RCC 7860 (cell line): Measurements from ENCODE around the gene P2RX1.
A peak's percentile ranks its signal among the peaks of the same experiment; 100 is the strongest.

Experiments
- DNase-seq: peaks from one replicate; pipeline ENCODE4 v3.0.0-alpha.2; 2015; ENCODE audit warnings: low spot score
- FAIRE-seq: peaks from 2 replicates; lab custom pipeline; 2012; peaks lifted over from hg19 to GRCh38; lab: Jason Lieb, UNC

Gene P2RX1

GRCh38 chr17:3907483-3908216 is 8.6 kb downstream of the P2RX1 start:
- FAIRE-seq (no peak), DNase-seq (no peak)

DNA sequence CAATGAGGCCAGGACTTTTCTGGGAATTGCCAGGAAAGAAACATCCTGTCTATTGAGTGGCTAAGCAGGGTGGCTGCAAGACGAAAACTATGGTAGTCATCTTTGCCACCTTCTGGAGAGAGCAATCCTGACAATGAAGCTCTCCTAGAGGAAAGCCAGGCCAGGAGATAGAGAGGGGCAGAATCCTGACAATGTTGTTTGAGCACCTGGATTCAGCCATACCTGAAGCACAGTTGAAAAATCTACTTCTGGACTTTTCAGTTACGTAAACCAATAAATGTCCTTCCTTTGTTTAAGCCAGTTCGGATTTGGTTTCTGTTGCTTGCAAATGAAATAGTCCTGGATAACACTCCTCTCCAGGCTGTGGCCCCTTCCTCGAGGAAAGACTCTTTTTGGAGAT is 9.4 kb downstream of the P2RX1 start:
- no peak for FAIRE-seq
- DNase-seq: no peak

DNA sequence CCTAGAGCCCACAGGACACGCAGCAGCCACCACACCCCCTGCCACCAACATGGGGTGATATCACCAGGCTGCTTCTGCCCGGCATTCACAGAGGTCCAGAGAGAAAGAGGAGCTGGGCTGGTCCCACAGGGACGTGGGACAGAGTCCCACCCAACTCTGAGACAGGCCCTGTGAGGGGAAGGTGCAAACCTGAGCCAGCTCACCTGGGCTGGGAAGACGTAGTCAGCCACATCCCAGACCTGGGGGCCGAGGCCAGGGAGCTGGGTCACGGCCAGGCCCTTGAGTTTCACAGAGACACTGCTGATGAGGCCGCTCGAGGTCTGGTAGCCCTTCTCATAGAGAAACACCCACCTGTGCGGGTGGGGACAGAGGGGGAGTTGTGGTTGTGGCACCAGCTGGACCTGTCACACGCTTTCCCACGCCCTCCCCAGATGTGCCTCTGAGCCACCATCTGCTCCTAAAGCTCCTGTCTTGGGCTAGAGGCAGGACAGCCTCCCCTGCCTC is 11.2 kb downstream of the P2RX1 start:
- DNase-seq: no peak
- FAIRE-seq: no peak

GRCh38 chr17:3904501-3904900 is 11.8 kb downstream of the P2RX1 start:
- FAIRE-seq (no peak), DNase-seq (no peak)

GRCh38 chr17:3903881-3904290 is 12.4 kb downstream of the P2RX1 start:
- no peak for FAIRE-seq
- DNase-seq: no peak

DNA sequence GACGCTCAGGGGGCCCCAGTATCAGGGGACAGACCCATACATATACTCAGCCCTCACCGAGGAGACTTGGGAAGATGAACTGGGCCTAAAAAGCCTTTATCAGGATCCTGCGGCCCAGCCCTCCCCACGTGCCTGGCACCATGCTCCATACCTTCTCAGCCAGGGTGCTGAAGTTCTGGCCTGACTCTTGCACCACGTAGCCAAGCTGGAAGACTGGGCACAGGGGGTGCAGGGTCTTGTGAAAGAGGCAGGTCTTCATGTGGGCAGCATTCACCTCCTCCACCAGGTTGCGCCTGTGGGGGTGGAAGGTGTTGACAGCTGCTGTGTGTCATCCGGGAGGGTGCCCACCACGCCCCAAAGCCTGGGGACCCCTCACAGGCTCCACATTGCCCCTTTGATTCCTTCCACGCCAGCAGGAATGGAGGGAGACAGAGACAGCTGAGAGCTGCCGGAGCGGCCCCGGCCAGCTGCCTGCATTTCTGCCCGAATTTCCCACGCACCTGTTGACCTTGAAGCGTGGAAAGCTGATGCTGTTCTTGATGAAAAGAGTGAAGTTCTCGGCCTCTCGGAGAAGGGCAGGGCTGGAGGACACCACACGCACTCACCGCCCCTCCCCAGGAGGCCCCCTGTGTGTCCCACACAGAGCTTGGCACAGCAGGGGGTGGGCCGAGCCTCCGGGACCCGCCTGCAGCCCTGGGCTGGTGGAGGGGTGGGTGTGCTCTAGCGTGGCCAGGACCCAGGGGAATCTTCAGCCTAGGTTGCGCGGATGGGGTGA is 13.0 kb downstream of the P2RX1 start:
- FAIRE-seq (no peak), DNase-seq (no peak)

DNA sequence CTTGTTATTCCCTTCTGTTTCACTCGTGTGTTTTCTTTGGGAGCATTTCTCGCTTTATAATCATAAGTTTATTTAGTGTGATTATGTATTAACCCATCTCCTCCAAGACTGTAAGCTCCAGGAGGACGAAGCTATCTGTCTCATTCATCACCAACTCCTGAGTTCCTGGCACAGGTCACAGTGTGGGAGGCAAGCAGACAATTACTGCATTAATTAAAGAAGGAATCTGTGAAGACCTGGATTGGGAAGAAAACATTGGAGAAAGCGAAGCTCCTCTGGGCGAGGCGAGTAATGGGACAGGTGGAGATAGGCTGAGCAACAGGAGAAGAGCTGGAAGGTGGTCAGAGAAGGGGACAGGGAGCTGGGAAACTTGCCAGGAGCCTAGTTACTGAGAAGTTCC is 15.6 kb downstream of the P2RX1 start:
- DNase-seq (no peak), FAIRE-seq (no peak)

DNA sequence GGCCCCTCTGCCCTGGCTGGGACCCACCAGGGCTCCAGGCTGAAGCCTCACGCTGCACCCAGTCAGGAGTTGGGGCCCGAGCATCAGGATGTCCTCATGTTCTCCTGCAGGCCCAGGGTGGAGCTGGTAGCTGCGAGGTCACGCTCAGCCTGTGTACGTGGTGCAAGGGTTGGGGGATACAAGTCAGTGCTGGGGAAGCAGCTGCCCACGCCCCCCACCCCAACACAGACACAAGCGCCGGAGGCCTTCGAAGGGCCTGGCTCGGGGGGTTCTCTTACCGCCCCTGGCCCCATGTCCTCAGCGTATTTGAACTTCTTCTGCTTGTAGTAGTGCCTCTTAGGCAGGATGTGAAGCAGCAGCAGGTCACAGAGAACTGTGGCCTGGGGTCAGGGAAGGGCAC is 18.5 kb downstream of the P2RX1 start:
- no peak for DNase-seq
- no peak for FAIRE-seq

- FAIRE-seq: no peak
Measured at GRCh38 chr17:3896968-3897235, 19.4 kb downstream of the P2RX1 start.

DNA sequence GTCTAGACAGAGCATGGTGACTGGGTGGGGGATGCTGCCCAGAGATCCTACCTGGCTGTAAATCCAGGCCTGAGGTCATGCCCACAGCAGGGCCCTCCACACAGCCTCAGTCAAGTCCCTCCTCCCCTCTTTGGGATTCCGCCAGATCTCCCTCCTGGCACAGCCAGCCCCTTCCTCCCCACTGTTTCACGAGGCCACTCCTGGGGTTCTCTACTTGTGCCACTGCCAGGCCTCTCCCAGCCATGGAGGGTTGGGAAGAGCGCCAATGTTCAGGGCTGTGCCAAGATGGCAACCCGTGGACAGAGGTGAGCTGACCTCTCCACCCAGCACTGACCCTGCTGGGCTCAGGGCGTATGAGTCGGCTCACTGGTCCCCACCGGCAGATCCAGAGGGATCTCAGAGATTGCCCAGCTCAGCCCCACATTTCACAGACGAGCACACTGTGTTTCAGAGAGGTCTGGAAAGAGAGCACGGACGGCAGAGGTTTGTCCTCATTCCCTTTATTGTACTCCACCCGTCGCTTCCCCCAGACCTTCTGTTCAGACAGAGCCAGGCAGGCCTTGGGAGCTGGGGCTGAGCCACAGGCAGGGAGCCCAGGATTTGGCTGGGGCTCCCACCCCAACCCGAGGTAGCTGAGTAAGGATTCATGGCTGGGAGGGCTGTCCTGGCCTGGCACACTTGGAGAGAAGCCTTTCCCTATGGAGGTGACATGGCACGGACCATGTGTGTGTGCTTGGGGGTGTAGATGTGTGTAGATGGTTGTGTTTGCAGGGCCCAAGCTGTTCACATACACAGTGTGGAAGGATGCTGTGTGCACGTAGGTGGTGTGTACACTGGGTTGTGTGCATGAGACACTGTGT is 19.9 kb downstream of the P2RX1 start:
- FAIRE-seq: no peak
- DNase-seq: no peak

More at GRCh38 chr17:3896968-3897235, 19.4 kb downstream of the P2RX1 start:
- DNase-seq: no peak

DNA sequence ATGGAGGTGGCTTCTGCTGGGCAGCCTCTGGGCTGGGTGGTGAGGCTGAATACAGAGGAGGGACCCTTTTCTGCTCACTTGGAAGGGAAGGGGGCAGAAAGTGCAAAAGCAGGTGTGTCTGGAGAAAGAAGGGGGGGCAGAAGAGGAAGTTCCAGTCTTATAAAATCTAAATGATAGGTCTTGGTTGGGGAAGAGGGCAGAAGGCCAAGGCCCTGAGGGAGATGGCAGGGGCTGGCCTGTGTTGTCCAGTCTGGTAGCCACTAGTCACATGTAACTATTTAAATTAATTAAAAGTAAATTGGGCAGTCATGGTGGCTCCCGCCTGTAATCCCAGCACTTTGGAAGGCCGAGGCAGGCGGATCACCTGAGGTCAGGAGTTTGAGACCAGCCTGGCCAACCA is 20.9 kb downstream of the P2RX1 start:
- FAIRE-seq (no peak), DNase-seq (no peak)

GRCh38 chr17:3894911-3895343 is 21.3 kb downstream of the P2RX1 start:
- DNase-seq (no peak), FAIRE-seq (no peak)

DNA sequence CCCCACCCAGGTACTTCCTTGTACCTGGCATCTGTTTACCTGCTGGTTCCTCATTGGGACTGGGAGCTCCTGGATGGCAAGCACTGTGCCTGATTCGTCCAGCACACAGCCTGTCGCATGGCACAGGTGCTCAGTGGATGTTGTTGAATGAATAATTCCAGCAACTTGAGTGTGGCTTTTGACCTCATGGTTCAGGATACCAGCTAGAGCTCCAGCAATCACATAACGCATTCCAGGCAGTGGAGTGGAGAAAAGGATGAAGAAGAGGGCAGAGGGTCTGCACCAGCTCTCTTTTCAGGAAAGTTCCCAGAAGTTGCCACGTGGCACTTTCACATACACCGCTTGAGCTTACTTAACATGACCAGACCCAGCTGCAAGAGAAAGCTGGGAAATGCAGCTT is 22.1 kb downstream of the P2RX1 start:
- FAIRE-seq (no peak), DNase-seq (no peak)

GRCh38 chr17:3893720-3894116 is 22.5 kb downstream of the P2RX1 start:
- FAIRE-seq (no peak), DNase-seq (no peak)

- FAIRE-seq: no peak
Measured at GRCh38 chr17:3893003-3893719, 23.1 kb downstream of the P2RX1 start, which contains the start of gene CAMKK1. CAMKK1 (minus strand) TSS chr17:3893053; CDS start chr17:3885687, 7,366 bp downstream.

DNA sequence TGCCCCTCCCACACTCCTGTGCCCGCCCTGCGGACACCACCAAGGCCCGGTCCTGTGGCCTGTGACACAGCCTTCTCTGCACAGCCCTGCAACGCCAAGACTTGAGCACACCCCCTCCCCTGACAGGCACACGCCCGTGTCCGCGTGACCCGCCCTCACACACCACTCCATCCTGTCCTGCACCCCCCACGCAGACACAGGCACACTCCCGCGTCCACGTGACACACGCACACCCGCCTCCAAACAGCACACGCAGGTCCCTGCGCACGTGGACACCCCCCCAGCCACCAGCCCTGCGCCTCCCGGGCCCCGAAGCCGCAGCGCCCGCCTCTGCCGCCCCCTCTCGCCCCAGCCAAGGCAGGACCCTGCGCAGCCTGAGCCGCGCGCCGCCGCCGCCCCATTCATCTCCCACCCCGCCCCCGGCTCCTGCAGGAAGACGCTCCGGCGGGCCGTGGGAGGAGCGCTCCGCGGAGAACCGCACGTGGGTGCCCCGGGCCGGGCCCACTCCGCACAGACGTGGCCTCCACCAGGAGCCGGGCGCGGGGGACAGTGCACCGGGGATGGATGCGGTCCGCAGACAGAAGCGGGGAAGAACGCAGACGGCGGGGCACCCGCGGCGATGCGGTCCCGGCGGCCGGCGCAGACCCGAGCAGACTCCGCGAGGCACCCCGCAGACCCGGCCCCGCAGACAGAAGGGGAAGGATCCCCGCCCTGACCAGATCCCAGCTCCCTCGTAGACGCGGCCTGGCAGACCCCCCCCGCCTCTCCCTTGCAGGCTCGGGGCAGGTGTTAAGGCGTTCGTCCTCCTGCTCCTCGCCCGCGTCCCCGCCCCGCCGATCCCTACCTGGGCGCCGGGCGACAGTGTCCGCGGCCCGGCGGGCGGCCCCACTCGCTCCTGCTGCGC is 23.9 kb downstream of the P2RX1 start:
- DNase-seq: peak; percentile 94
- peak; percentile 81 for FAIRE-seq

More at GRCh38 chr17:3893003-3893719, 23.1 kb downstream of the P2RX1 start, which contains the start of gene CAMKK1:
- peak; percentile 70 for DNase-seq

- no peak for FAIRE-seq
- DNase-seq: no peak
Measured at GRCh38 chr17:3891626-3892094, 24.6 kb downstream of the P2RX1 start.

DNA sequence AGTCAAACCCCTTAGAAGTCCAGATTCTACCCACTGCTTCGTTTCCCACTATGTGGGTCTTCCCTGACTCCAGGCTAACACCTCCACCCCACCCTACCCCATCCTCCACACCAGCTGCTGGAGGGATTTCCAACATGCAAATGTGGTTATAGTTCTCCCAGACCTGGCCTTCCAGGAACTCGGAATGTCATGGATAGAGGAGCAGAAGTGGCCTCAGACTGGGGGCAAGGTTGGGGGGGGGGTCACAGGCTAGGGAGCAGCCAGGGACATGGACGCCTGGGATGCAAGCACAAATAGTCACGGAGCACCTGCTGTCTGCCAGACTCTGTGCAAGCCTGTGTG is 25.4 kb downstream of the P2RX1 start:
- no peak for FAIRE-seq
- DNase-seq: no peak

DNA sequence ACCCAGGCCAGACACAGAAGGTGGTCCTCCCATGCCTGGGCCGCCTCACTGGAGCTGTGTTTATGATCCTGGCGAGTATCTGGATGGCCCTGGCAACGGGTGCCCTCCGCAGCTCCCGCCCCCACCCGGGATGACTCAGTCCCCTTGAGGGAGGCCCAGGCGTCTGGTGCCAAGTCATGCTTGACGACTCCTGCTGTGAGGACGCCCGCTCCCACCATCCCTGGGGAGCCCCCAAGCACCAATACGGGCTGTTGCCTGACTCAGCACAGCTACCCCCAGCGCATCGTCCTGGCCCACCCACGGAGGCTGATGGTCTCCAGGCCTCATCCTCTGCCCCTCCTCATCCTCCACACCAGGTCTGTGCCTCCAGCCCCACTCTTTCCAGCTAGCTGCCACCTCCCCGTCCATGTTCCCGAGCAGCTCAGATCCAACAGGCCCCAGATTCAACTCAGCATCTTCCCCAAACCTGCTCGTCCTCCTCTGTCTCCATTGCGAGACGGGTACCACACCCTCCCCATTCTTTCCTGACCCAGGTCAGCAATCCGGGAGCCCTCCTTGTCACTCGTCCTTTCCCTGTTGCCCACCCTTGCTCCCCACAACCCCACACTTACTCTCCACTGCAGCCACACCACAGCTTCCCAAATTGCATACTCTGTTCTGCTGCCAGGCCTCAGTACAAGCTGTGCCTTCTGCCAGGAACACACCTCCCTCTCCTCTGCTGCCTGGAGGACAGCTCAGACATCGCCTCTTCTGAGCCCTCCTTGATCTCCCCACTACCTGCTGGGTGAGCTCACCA is 26.0 kb downstream of the P2RX1 start:
- peak; percentile 89 for FAIRE-seq
- DNase-seq: peak; percentile 95
